HG03442 (cell line): ENCODE data around the gene DDIT4.

Source experiments
- ATAC-seq: cut with Tn5 transposase; IDR thresholded peaks from one replicate; pipeline ENCODE4 v1.9.1; 2021; ENCODE audit warnings: mild to moderate bottlenecking, moderate library complexity; ENCODE audit not compliant: unreplicated experiment

The DDIT4 gene

DNA sequence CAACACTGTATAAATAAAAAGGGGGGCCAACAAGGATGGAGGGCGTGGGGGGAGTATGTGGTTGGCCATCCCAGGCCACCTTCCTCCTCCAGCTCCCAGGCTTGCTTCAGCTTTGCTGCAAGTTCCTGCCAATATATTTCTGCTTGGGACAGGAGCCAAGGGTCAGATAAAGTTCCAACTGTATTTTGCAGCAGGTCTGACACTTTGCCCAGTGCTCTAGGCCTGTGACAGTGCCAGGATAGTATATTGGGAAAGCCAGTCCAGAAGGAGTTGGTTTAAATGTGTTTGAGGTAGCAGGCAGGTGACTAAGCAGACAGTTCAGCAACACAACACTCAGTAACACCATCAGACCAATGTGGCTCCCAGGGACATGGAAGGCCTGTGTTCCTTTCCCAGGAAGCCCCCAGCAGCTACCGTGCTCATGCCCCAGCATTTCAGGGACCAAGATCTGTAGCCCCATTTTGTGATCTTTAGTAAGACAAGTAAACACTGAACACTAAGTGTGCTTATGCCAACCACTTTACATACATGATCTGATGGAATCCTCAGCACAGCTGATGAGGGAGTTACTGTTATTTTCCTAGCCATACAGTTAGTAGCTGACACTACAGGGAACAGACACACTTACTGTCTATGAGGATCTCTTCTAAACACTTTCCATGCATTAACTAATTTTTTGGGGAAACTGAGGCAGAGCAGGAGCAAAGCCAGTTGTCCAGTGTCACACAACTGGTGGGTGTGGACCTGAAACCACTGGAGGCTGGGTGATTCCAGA, 42.1 kb downstream of the DDIT4 start:
- no peak for ATAC-seq

- no peak for ATAC-seq
Observed at GRCh38 chr10:72316386-72316700, 42.6 kb downstream of the DDIT4 start.

DNA sequence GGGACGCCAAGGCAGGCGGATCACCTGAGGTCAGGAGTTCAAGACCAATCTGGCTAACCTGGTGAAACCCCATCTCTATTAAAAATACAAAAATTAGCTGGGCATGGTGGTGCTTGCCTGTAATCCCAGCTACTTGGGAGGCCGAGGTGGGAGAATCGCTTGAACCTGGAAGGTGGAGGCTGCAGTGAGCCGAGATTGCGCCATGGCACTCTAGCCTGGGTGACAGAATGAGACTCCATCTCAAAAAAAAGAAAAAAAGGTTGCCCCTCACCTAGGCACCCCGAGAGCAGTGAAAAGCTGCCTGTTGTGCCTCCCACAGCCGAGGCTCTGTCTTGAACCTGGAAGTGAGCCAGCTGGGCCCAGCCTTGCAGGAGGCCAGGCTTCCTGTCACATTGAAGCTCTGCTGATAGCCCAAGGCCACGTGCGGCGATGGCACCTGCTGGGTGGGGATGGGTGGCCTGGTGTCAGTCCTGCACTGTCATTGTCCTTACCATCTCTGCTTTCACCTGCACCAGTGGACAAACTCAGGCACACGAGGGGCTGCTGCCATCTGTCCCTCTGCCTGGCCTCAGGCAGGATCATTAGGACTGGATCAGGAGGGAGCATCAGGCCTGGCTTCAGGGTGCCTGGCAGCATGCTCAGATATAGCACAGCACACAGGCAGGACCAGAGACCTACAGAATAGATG, 43.2 kb downstream of the DDIT4 start:
- no peak for ATAC-seq

DNA sequence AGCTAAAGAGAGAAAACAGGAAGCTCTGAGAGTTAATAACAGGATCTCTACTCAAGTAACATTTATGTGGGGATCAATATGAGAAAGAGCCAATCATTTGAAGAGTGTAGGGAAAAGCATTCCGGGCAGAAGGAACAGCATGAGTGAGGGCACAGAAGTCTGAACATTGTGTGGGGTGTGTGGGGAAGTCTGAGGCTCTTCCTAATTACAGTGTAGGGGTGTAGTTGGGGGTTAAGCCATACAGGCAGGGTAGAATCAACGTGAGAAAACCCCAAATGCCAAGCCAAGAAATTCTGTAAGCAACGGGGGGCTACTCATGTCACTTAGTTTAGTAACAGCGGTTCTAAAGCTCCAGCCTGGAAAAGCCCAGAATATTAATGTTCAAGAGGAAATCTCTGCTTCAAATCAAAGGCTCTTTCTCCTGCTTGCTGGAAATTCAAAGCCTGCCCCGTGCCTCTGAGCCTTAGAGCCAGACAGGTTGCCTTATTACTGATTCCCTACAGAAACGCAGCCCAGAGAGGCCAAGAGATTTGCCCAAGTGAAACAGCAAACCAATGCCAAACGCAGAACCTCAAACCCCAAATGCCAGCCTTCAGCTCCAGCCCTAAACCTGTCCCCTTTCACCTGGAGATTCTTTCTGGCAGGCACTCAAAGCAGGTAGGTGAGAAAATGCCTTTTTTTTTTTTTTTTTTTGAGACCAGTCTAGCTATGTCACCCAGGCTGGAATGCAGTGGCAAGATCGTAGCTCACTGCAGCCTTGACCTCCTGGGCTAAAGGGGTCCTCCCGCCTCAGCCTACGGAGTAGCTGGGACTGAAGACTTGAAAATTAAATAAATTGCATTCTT, 44.9 kb downstream of the DDIT4 start:
- ATAC-seq: no peak

- peak; percentile 46 for ATAC-seq
Observed at GRCh38 chr10:72319416-72320254, 45.9 kb downstream of the DDIT4 start.

GRCh38 chr10:72320676-72321247, 47.0 kb downstream of the DDIT4 start:
- ATAC-seq: peak; percentile 58

DNA sequence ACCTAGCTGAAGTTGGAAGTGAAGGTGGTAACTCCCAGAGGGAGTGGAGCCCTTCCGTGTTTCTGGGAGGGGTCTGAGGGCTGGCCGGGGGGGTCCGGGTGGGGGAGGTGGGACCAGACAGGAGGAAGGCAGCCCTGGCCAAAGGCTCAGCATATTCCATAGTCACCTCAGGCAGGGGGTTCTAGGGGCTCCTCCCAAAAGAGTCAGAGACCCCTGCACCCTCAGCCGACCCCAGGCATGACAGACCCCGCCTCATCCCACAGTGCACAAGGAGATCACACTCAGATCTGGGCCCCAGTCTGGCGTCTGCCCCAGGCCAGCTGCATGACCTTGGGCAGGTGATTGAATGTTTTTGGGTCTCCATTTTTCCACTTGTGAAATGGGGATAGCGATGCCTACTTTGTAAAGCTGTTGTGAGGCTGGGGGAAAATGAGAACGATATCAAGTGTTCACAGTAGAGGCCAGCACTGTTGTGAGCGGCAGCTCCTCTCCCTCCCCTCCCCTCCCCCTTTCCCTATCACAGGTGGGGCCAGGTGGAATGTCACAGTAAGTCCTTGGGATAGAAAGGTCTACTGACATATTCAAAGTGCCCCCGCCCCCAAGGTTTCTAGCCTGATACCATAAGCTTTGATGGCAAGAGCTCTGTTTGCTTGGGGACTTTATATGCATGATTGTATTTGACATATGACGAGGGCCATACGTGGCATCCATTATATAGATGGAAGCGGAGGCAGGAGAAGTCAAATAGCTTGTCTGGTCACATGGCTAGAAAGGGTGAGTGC, 47.7 kb downstream of the DDIT4 start:
- no peak for ATAC-seq

DNA sequence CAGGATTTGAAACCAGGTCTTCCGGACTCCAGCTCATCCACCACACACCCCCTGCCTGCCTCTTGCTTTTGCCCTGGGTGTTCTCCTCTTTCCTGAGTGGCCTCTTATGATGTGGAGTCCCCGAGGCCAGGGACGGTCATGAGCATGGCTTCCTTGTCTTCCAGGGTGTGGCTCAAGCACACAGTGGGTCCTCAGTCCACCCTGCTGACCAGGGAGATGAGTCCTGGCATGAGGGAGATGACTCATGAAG, 48.2 kb downstream of the DDIT4 start:
- ATAC-seq: no peak

DNA sequence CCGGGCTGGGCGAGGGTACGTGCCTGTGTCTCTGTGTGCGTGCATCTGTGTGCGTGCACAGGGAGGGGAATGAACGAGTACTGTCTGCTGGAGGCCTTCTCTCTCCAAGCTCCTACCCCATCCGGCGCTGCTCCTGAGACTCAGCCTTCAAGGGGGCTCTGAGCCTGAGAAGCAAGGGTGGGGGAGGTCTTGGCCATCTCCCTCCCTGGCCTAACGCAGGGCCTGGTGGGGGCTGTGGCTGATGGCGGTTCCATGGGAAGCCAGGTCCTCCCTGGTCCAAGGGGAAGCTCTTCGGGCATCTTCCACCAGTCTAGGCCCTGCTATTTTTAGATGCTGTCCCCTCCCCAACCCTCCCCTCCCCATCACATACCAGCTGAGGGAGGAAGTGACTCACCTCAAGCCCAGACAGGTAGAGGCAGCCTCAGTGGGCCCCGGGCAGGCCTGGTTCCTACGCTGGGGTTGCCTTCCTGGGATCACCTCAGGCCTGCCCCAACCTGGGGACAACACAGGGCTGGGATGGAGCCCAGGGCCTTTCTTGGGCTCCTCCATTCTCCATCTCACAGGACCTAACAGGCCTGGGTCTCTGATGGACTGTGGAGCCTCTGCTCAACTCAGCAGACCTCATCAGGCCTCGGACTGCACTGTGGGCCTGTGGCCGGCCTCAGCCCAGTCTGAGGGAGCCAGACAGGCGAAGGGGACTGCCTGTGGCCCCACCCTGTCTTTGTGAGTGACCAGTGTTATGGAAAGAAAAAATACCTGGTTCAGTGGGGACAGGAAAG, 48.7 kb downstream of the DDIT4 start:
- no peak for ATAC-seq

DNA sequence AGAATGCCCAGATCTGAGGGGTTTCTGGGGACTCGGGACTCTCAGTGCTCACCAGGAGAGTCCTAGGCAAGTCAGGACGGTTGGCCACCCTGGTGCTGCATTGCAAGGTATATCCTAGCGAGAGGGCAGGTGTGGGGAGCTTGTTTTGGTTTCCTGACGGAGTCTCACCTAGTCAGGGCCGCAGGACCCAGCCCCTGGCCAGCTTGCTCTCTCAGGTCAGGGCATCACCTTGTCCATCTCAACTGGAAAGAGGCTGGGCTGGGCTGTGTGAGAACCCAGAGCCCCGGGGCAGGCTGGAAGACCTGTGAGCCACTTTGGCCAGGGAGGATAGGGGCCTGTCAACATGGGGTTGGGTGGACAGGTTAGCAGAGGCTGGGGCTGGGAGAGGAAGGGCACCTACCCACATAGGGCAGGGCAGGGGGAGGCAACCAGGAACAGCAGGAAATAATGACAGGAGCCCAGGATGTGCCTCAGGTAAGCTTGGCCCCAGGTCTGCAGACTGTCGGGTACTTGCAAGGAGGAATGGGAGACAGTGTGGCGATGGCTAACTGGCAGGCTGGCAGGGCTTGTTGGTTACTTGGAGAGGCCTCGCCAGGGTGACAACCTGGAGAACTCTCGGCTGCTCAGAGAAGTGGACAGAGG, 49.5 kb downstream of the DDIT4 start:
- ATAC-seq: no peak

- no peak for ATAC-seq
Observed at GRCh38 chr10:72323771-72324191, 50.1 kb downstream of the DDIT4 start.
